GM21447 (cell line): ENCODE measurements around the gene TEX28.
A peak's percentile ranks its signal among the peaks of the same experiment; 100 is the strongest.
"Not testable (repeated sequence)": the region's sequence is repeated elsewhere in the genome, so short reads cannot be mapped to it uniquely, and the experiment has no call there.

Experiments used
- ATAC-seq: cut with Tn5 transposase; IDR thresholded peaks from one replicate; pipeline ENCODE4 v1.9.1; 2021; ENCODE audit not compliant: unreplicated experiment

The TEX28 gene

GRCh38 chrX:154247377-154248045 is 47.4 kb downstream of the TEX28 start:
- peak; percentile 80 for ATAC-seq

GRCh38 chrX:154239982-154240503 is 54.9 kb downstream of the TEX28 start:
- not testable (repeated sequence) for ATAC-seq

- not testable (repeated sequence) for ATAC-seq
These were observed 55.9 kb downstream of the TEX28 start for GRCh38 chrX:154238939-154239559.

GRCh38 chrX:154233620-154234019 is 61.3 kb downstream of the TEX28 start:
- ATAC-seq = not testable (repeated sequence)

- not testable (repeated sequence) for ATAC-seq
These were observed 63.5 kb downstream of the TEX28 start for GRCh38 chrX:154231443-154231842.

- not testable (repeated sequence) for ATAC-seq
These were observed 68.2 kb downstream of the TEX28 start for GRCh38 chrX:154226706-154227105.

GRCh38 chrX:154225292-154225691 is 69.6 kb downstream of the TEX28 start:
- not testable (repeated sequence) for ATAC-seq
